ENCODE measurements around the gene NBR1. TPM values are rescaled to one million over a fixed set of nuclear protein-coding genes. Genes with fewer than 3 reads are reported as not detected.
"Not testable (repeated sequence)": the region's sequence is repeated elsewhere in the genome, so short reads cannot be mapped to it uniquely, and the experiment has no call there.

Gene NBR1
- total and polyA plus RNA-seq, 2 of the 4 experiments (the other 2 are of a cell fraction), result 52.4 to 132 TPM

DNA sequence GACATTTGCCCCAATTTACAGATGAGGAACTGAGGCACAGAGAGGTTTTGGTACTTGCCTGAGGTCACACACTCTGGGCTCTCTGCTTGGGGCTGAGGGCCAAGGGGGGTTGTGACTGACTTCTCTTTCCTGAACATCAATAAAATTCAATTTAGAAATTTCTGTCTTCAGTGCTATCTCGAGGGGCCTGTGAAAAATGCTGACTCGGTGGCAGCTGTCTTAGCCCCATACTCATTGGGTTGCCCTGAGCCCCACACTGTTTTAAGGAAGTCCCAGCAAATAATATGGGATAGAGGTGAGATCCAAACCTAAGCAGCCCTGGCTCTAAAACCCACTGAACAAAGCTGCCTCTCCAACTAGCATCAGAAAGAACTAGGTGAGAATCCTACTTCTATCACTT, 38.9 kb upstream of the NBR1 start:
- Histone ChIP-seq H3K27me3 (ENCODE audit: control insufficient read depth, insufficient read depth, low read length) (no peaks in the 10 kb centered on the region), H3K56ac (ENCODE audit: extremely low read depth, insufficient read depth, low read length) (no peak overlapping the region), H3K4me1 (ENCODE audit: control insufficient read depth, insufficient read depth, low read length) (no peaks in the 10 kb centered on the region), H3K36me3 (ENCODE audit: control insufficient read depth, insufficient read depth, low read length) (peaks cover 30% of the 10 kb centered on the region), H4K8ac (ENCODE audit: low read depth in 2 of 2, low read length in 2 of 2) (no peak overlapping the region), H3K9me3 (ENCODE audit: control insufficient read depth, insufficient read depth, low read length) (no peaks in the 10 kb centered on the region), H3K9me1 (ENCODE audit: insufficient read depth, low read length) (no peaks in the 10 kb centered on the region), H2BK15ac (ENCODE audit: low read depth, low read length) (no peak overlapping the region), H3K14ac (replicated peaks; ENCODE audit: low read depth, low read length) (no peak overlapping the region), H3K27ac (ENCODE audit: insufficient read depth, low read length) (no peak overlapping the region), H2BK20ac (ENCODE audit: low read depth, low read length) (no peak overlapping the region), H2AK5ac (ENCODE audit: low read depth, low read length) (no peak overlapping the region), H4K5ac (ENCODE audit: low read depth, low read length) (no peak overlapping the region), H3K18ac (ENCODE audit: low read depth, low read length) (no peak overlapping the region), H3K4me2 (ENCODE audit: low read depth, low read length) (no peak overlapping the region), H2BK5ac (ENCODE audit: low read depth, low read length, poor library complexity, severe bottlenecking) (no peak overlapping the region), H3K4ac (ENCODE audit: low read depth, low read length) (no peak overlapping the region), H2AFZ (replicated peaks; ENCODE audit: low read length, poor library complexity) (no peak overlapping the region), H3K9ac (ENCODE audit: low read depth, low read length) (no peak overlapping the region), H3K4me3 (ENCODE audit: insufficient read depth, low read depth, low read length) (no peak overlapping the region), H4K91ac (ENCODE audit: insufficient read depth, low read depth, low read length) (no peak overlapping the region), H3K79me1 (ENCODE audit: low read depth in 1 of 2, low read length in 2 of 2) (peaks cover 16 to 26% of the 10 kb centered on the region in 2 experiments), H3K23ac (ENCODE audit: low read depth, low read length) (no peak overlapping the region), H2BK120ac (ENCODE audit: low read depth, low read length) (no peak overlapping the region), H2AK9ac (replicated peaks; ENCODE audit: low read depth, low read length, poor library complexity) (no peak overlapping the region), H4K20me1 (ENCODE audit: insufficient read depth, low read length) (no peaks in the 10 kb centered on the region)
- in situ Hi-C loops (cut with MboI; ENCODE audit: low sequenced_read_pairs) (no loop called here), intact Hi-C loops (cut with micrococcal nuclease) (no loop called here), dilution Hi-C loops (cut with HindIII; ENCODE audit: low sequenced_read_pairs, unreplicated experiment) (no loop called here)
- BruUV-seq (replicated peaks), result no TSS peak
- TF ChIP-seq BHLHE40 (IDR thresholded peaks at IDR 0.05; ENCODE audit: low read depth, low read length) (no peak), SMC3 (IDR thresholded peaks at IDR 0.05; ENCODE audit: low read depth, low read length) (no peak), MAFK (IDR thresholded peaks at IDR 0.05; ENCODE audit: low read depth, low read length) (0 out of 2 replicates have a peak, but pooled peaks have one; percentile 12), FOS (IDR thresholded peaks at IDR 0.05; ENCODE audit: low read depth, low read length) (no peak)
- DNase-seq (no peak), ATAC-seq (ENCODE audit: low read depth) (no peak)
- WGBS, 2 experiments (ENCODE audit: extremely low coverage in 2 of 2, insufficient read length in 1 of 2), result no CpG with 5 or more reads among the region's 2 CpGs
- ChIA-PET POLR2A (ENCODE audit: unreplicated experiment) (interaction anchor here (0.6 kb wide), 1 partner anchor 14 kb away, joined by 7 read pairs; no protein-coding TSS in a partner anchor), CTCF (no interaction called here)

DNA sequence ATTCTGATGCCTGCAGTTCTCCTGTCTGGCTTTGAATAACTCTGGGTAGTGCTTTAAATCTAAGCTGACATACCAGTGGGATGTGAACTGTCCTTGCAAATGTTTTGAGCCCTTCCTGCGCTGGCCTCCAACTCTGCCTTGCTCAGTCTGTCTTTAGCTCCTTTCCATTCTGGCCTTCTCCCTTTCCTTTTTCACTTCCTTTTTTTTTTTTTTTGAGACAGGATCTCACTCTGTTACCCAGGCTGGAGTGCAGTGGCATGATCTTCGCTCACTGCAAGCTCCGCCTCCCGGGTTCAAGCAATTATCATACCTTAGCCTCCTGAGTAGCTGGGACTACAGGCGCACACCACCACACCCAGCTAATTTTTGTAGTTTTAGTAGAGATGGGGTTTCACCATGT, 37.6 kb upstream of the NBR1 start:
- H2BK20ac ChIP-seq (ENCODE audit: low read depth, low read length); intact Hi-C loops (cut with micrococcal nuclease); H3K23ac ChIP-seq (ENCODE audit: low read depth, low read length); H3K9me3 ChIP-seq (ENCODE audit: control insufficient read depth, insufficient read depth, low read length); H3K4me1 ChIP-seq (ENCODE audit: control insufficient read depth, insufficient read depth, low read length); H3K9me1 ChIP-seq (ENCODE audit: insufficient read depth, low read length); H2BK5ac ChIP-seq (ENCODE audit: low read depth, low read length, poor library complexity, severe bottlenecking); H3K14ac ChIP-seq (replicated peaks; ENCODE audit: low read depth, low read length); DNase-seq; H2AFZ ChIP-seq (replicated peaks; ENCODE audit: low read length, poor library complexity); H2BK120ac ChIP-seq (ENCODE audit: low read depth, low read length); BruUV-seq (replicated peaks); H3K56ac ChIP-seq (ENCODE audit: extremely low read depth, insufficient read depth, low read length); H2AK5ac ChIP-seq (ENCODE audit: low read depth, low read length); H4K5ac ChIP-seq (ENCODE audit: low read depth, low read length); H4K8ac ChIP-seq (ENCODE audit: low read depth in 2 of 2, low read length in 2 of 2); H3K18ac ChIP-seq (ENCODE audit: low read depth, low read length); dilution Hi-C loops (cut with HindIII; ENCODE audit: low sequenced_read_pairs, unreplicated experiment); in situ Hi-C loops (cut with MboI; ENCODE audit: low sequenced_read_pairs); H4K20me1 ChIP-seq (ENCODE audit: insufficient read depth, low read length); ATAC-seq (ENCODE audit: low read depth); H3K27ac ChIP-seq (ENCODE audit: insufficient read depth, low read length); H2AK9ac ChIP-seq (replicated peaks; ENCODE audit: low read depth, low read length, poor library complexity); H4K91ac ChIP-seq (ENCODE audit: insufficient read depth, low read depth, low read length); H3K4me2 ChIP-seq (ENCODE audit: low read depth, low read length); H2BK15ac ChIP-seq (ENCODE audit: low read depth, low read length); H3K4me3 ChIP-seq (ENCODE audit: insufficient read depth, low read depth, low read length); H3K27me3 ChIP-seq (ENCODE audit: control insufficient read depth, insufficient read depth, low read length); H3K4ac ChIP-seq (ENCODE audit: low read depth, low read length); H3K9ac ChIP-seq (ENCODE audit: low read depth, low read length): not testable (repeated sequence)
- Histone ChIP-seq H3K79me1 (ENCODE audit: low read depth in 1 of 2, low read length in 2 of 2) (peaks cover 12 to 17% of the 10 kb centered on the region in 2 experiments), H3K36me3 (ENCODE audit: control insufficient read depth, insufficient read depth, low read length) (peaks cover 27% of the 10 kb centered on the region)
- ChIA-PET POLR2A (ENCODE audit: unreplicated experiment) (interaction anchor here (0.6 kb wide), 1 partner anchor 12 kb away, joined by 3 read pairs; no protein-coding TSS in a partner anchor), CTCF (interaction anchor here (0.6 kb wide), 1 partner anchor 79 kb away, joined by 3 read pairs; no protein-coding TSS in a partner anchor)
- WGBS, 2 experiments (ENCODE audit: extremely low coverage in 2 of 2, insufficient read length in 1 of 2), result 100% methylated on average over 1 of the region's 5 CpGs; no CpG with 5 or more reads in 1 of the 2 experiments
